GM18951 (cell line): ENCODE results near the gene PLB1.

Experiments
- POLR2A ChIP-seq: IDR thresholded peaks from 4 replicates; pipeline ENCODE4 v1.6.1; 2011; ENCODE audit warnings: mild to moderate bottlenecking; ENCODE audit not compliant: insufficient read length, insufficient read depth; ENCODE audit errors: extremely low read depth
- in situ Hi-C: fragments of 300-500 bp; cut with MboI; formaldehyde crosslinking; loops from one replicate; pipeline ENCODE4 v1.12.0; 2022; ENCODE audit warnings: low sequenced_read_pairs, mixed read lengths, inconsistent platforms; ENCODE audit not compliant: unreplicated experiment

PLB1 gene

DNA sequence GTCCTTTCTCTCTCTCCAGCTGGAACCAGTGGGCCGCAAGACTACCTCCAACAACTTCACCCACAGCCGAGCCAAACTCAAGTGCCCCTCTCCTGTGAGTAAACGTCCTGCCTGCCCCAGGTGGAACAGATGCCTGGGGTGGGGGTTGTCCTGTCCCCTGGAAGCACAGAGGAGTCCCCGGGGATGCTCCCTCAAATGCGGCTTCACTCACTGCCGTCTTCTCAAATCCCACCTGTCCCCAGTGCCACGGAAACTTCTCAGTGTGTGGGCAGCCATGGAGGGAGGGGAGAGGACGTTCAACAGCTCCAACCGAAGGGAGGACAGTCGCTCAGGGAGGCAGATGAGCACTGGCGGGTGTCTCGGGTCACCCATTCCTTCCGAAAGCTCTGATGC, 145.0 kb downstream of the PLB1 start:
- TF ChIP-seq POLR2A, result no peak
- in situ Hi-C loops, result no loop called here

DNA sequence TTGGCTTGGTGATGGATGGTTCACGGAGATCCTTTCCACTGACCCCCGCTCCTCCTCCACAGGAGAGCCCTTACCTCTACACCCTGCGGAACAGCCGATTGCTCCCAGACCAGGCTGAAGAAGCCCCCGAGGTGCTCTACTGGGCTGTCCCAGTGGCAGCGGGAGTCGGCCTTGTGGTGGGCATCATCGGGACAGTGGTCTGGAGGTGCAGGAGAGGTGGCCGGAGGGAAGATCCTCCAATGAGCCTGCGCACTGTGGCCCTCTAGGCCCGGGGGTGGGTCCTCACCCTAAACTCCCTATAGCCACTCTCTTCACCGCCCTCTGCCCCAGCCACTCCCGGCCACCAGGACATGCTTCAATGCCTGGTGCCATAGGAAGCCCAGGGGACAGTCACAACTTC, 146.9 kb downstream of the PLB1 start:
- no peak for TF ChIP-seq POLR2A

DNA sequence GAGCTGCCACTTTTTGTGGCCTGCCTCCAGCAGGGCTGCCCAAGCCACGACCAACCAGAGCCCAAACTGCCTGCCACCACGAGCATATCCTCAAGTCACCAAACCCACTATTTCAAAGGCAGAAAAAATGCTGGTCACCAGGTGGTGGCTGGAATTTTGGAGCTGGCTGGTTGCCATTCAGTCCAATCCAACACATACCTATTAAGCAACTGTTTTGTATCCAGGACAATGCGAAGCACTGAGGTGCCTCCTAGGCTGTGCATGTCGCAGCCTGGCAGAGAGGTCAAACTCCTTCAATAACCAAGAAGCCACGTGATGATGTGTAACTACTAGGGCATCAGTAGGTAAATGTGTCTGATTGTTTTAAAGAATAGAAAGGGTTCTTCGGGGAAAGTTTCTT, 147.5 kb downstream of the PLB1 start:
- no peak for TF ChIP-seq POLR2A
- in situ Hi-C loops, result no loop called here

More for the DNA sequence above, 146.9 kb downstream of the PLB1 start:
- in situ Hi-C loops, result no loop called here

DNA sequence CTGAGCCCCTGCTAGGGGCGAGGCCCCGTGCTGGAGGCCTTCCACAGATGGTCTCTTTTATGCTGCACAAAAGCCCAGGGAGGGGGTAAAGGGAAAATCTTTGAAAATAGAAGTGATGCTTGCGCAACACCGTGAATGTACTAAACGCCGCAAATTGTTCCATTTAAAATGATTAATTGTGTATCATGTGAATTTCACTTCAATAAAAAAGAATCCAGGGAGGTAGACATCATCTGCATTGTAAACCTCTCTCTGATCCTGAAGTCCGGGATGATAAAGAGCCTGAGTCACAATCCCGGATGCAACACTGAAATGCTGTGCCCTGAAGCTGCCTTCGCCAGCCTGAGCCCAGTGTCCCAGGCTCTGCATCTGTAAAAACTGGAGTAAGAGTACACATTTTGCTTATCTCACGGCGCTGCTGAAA, 148.1 kb downstream of the PLB1 start:
- no peak for TF ChIP-seq POLR2A
- in situ Hi-C loops, result no loop called here

DNA sequence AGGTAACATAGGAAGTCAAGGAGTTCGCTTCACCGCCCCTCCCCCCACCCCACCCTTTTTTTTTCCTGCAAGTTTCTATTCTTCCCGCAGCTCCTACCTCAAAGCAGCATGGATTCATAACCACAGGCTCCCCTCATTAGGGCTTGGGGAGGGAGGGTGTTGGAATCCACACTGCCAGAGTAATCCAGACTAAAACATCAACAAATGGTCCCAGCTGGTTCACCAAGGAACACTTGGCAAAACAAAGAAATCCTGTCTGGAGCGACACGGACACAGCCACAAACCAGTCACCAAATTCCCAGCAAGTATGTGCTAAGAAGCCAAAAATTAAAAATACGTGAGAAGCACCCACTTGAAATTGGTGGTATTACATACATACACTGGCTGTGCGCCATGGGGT, 148.9 kb downstream of the PLB1 start:
- in situ Hi-C loops, result no loop called here

DNA sequence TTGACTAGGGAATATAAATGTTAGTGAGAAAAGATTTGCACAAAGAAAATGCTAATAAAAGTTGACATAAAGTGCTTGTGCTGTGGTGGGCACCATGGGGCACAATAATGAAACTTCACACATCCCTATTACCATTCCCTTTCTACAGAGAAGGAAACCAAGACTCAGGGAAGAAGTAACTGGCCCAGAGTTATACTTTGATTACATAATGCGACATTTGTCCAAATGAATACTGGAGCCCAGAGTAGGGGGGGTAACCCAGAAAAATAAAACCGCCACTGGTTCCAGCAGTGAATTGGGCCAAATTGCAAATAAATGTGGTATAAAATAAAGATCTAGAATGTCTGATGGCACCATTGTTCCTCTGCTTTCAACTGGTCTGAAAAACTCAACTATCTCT, 149.7 kb downstream of the PLB1 start:
- TF ChIP-seq POLR2A, result no peak
- in situ Hi-C loops, result no loop called here

More for the DNA sequence above, 148.9 kb downstream of the PLB1 start:
- no peak for TF ChIP-seq POLR2A

DNA sequence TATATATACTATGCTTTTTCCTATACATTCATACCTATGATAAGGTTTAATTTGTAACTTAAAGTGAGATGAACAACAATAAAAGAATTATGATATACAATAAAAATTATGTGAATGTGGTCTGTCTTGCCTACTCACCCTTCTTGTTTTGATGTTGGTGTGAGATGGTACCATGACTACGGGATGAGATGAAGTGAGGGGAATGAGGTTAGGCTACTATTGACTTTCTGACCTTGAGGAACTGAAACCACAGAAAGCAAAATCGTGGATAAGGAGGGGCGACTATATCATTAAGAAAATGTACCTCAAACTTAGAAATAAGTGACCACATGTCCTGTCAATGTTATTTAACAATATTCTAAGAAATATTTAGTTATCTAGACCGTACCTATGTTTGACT, 151.8 kb downstream of the PLB1 start:
- in situ Hi-C loops, result no loop called here
- no peak for TF ChIP-seq POLR2A

DNA sequence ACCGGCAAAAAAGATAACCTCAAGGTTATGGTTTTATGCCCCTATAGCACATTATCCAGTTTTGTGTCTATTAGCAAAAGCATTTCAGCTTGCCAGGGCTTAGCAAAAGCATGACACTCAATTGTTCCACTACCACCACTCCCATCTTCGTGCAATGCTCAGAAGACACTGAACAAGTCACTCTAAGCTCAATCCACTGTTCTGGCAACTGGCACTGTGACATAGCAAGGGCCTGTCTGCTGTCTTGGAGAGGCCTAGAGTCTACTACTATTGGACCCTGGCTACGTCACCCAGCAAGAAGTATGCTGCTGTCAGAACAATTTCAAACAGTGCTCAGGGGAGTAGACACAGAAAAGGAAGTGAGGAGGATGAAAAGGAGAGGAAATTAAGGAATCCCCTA, 152.3 kb downstream of the PLB1 start:
- no peak for TF ChIP-seq POLR2A
- in situ Hi-C loops, result no loop called here

DNA sequence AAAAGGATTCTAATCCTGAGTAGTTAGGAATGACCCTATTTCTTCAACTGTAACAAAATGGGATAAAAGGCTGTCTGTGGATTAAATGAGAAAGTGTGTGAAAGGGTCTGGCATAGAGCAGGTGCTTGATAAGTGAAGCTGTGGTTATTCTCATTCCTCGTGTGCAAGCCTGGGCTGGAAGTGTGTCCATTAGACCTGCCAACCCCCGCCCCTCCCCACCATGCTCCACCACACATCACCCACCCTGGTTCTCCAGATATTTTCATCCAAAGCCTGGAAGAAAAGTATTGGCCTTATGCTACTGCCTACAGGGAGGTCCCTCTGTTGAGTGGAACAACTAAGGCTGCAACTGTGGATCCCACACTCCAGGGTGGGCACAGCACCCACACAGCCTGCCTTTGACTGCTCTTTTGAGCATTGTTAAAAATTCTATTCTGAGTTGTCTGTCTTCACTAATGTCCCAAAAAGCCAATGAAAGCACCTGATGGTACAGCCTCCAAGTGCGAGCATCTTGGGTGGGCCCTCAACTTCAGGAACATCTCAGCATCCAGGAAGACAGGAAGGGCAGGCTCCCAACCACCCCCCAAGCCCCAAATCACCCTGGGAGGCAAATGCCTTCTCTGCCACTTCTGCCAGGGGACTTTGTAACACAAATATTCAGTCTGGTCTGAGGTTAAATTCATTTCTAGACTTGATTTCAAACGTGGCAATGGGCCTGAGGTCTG, 153.0 kb downstream of the PLB1 start:
- no peak for TF ChIP-seq POLR2A
- in situ Hi-C loops, result no loop called here

DNA sequence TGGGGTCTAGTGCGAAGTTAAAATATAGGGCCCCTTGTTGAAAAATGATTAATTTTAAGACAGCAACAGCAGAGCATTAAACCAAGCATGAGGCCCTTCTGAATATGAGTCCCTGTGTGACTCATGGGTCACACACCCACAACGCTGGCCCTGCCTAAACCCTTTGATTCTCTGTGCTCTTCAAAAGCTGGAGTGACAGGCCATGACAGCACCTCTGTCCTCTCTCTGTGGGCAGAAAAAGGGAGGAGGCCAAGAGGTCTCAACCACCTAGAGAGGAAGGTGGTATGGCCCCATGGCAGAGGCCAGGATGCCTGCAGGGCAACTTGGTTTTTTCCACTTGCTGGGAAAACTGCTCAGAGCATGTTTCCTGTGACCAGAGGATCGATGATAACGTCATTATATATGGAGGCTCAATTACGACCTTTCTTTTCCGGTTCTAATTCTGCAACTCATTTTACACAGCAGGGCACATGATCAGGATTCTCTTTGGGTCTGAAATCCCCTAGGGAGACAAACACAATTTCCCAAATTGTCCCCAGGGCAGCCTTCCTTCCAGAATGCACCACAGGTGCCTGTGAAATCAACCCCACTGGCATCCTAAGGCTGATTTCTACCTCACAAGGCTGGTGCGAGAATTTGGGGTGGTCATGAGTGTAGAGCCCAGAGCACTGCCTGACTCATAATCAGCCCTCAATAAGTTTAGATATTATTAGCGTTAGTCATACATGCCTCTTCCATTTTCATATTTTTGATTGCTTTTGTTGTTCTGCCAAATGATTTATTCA, 153.8 kb downstream of the PLB1 start:
- in situ Hi-C loops, result no loop called here
- TF ChIP-seq POLR2A, result no peak

DNA sequence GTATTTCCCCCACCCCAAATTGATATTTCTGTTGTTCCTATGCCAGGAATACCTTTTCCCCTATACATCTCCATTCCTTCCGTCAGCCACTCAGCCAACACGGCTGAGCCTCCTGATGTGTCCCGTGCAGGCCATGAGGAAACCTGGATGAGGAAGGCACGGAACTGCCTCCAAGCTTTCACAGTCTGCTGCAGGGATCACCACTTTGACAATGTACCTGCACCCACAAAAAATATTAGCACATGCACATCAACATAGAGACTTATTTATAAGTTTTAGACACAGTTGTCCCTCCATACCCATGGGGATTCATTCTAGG, 154.4 kb downstream of the PLB1 start:
- TF ChIP-seq POLR2A, result no peak
- in situ Hi-C loops, result no loop called here

DNA sequence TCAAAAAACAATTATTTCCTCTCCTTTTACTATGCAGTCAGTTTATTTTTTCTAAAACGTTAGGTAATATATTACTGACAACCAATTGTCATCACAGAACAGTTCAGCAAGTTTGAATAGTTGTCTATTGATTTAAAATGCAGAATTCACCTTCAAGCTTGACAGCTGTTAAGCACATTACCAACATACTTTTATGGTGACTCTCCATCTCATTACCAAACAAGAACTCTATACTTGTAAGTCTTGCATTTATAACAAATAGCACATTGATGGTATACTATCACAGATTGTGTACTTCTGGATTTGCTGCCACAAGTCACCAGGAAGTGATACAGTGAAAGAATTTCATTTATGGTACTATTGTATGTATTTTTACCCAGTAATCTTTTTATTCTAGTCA, 156.4 kb downstream of the PLB1 start:
- in situ Hi-C loops, result no loop called here
- TF ChIP-seq POLR2A, result no peak

DNA sequence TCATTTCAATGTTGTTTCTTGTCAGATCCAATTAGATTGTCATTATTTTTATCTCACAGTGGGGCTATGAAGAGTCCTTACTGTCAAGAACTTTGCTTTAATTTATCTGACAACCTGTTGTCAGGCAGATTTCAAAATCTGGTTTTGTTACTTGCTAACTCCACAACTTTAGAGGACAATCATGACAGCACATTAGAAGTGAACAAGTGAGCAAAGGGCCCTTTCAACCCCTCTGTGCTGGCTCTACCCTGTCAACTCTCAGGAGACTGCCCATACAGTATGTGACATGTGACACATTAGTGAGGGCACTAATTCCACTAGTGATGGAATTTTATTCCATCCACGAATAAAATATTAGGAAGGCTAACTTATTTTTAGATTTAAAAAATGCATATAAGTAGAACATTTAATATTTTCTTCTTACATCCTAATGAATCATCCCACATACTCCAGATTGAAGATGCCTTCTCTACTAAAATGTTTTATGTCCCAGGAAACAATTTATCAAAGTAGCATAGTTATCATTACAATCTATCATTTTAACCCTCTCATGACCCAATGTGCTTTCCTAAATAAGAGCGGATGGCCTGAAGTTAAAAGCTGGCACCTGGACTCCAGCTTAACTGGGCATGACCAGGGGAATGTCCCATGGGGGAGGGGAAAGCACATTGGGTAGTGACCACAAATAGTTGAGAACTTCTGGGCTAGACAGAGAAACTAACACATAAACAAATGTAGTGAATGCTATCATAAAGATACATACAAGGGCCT, 158.2 kb downstream of the PLB1 start:
- in situ Hi-C loops, result no loop called here
- TF ChIP-seq POLR2A, result no peak
